ENCODE results near the gene ABHD8.
A peak's percentile ranks its signal among the peaks of the same experiment; 100 is the strongest.

ABHD8 gene

GRCh38 chr19:17327654-17328516 lies 24.7 kb upstream of the ABHD8 start:
- peaks cover 47% of the 10 kb centered on the region for H3K36me3 ChIP-seq (ENCODE audit: insufficient read depth, insufficient read length, low read length)
- H3K9ac ChIP-seq (ENCODE audit: insufficient read length, low read depth) = peak overlapping the region; percentile 77
- H3K4me3 ChIP-seq (ENCODE audit: insufficient read length, low read depth) = peak overlapping the region; percentile 55
- H3K4me1 ChIP-seq (ENCODE audit: insufficient read depth, insufficient read length) = peaks cover 22% of the 10 kb centered on the region
- peaks cover 4% of the 10 kb centered on the region; the same call in 1 of the 2 replicates for H3K9me3 ChIP-seq (ENCODE audit: insufficient read depth, low read length)
- no peak for DNase-seq (ENCODE audit: low read depth, low spot score)
- no peak for TF ChIP-seq ZNF274 (IDR thresholded peaks at IDR 0.05; ENCODE audit: low read depth, low read length)
- TF ChIP-seq SUZ12 (IDR thresholded peaks at IDR 0.05; ENCODE audit: extremely low read depth, insufficient read depth, insufficient read length) = no peak
- H3K27me3 ChIP-seq (ENCODE audit: insufficient read depth, insufficient read length) = no peaks in the 10 kb centered on the region

GRCh38 chr19:17327068-17327653 lies 23.9 kb upstream of the ABHD8 start:
- H3K36me3 ChIP-seq (ENCODE audit: insufficient read depth, insufficient read length, low read length) = peaks cover 47% of the 10 kb centered on the region
- H3K4me1 ChIP-seq (ENCODE audit: insufficient read depth, insufficient read length) = peaks cover 27% of the 10 kb centered on the region
- peak overlapping the region; percentile 73 for H3K9ac ChIP-seq (ENCODE audit: insufficient read length, low read depth)
- no peak for DNase-seq (ENCODE audit: low read depth, low spot score)
- TF ChIP-seq YY1 (IDR thresholded peaks at IDR 0.05; ENCODE audit: insufficient read depth, insufficient read length) = no peak
- no peak for TF ChIP-seq SUZ12 (IDR thresholded peaks at IDR 0.05; ENCODE audit: extremely low read depth, insufficient read depth, insufficient read length)
- no peak for TF ChIP-seq ZNF274 (IDR thresholded peaks at IDR 0.05; ENCODE audit: low read depth, low read length)
- H3K9me3 ChIP-seq (ENCODE audit: insufficient read depth, low read length) = no peaks in the 10 kb centered on the region
- H3K27me3 ChIP-seq (ENCODE audit: insufficient read depth, insufficient read length) = no peaks in the 10 kb centered on the region
- peak overlapping the region; percentile 55 for H3K4me3 ChIP-seq (ENCODE audit: insufficient read length, low read depth)

GRCh38 chr19:17326595-17326966 lies 23.4 kb upstream of the ABHD8 start:
- peak overlapping the region; percentile 73 for H3K9ac ChIP-seq (ENCODE audit: insufficient read length, low read depth)
- no peaks in the 10 kb centered on the region for H3K9me3 ChIP-seq (ENCODE audit: insufficient read depth, low read length)
- H3K27me3 ChIP-seq (ENCODE audit: insufficient read depth, insufficient read length) = no peaks in the 10 kb centered on the region
- H3K36me3 ChIP-seq (ENCODE audit: insufficient read depth, insufficient read length, low read length) = peaks cover 52% of the 10 kb centered on the region
- DNase-seq (ENCODE audit: low read depth, low spot score) = no peak
- peak overlapping the region; percentile 55 for H3K4me3 ChIP-seq (ENCODE audit: insufficient read length, low read depth)
- no peak for TF ChIP-seq YY1 (IDR thresholded peaks at IDR 0.05; ENCODE audit: insufficient read depth, insufficient read length)
- TF ChIP-seq SUZ12 (IDR thresholded peaks at IDR 0.05; ENCODE audit: extremely low read depth, insufficient read depth, insufficient read length) = no peak
- no peak for TF ChIP-seq ZNF274 (IDR thresholded peaks at IDR 0.05; ENCODE audit: low read depth, low read length)
- H3K4me1 ChIP-seq (ENCODE audit: insufficient read depth, insufficient read length) = peaks cover 30% of the 10 kb centered on the region

GRCh38 chr19:17325881-17326594 lies 22.8 kb upstream of the ABHD8 start:
- H3K4me1 ChIP-seq (ENCODE audit: insufficient read depth, insufficient read length) = peaks cover 31% of the 10 kb centered on the region
- H3K27me3 ChIP-seq (ENCODE audit: insufficient read depth, insufficient read length) = no peaks in the 10 kb centered on the region
- peak overlapping the region; percentile 47 for H3K9ac ChIP-seq (ENCODE audit: insufficient read length, low read depth)
- no peaks in the 10 kb centered on the region for H3K9me3 ChIP-seq (ENCODE audit: insufficient read depth, low read length)
- H3K36me3 ChIP-seq (ENCODE audit: insufficient read depth, insufficient read length, low read length) = peaks cover 53% of the 10 kb centered on the region
- H3K4me3 ChIP-seq (ENCODE audit: insufficient read length, low read depth) = no peak overlapping the region
- DNase-seq (ENCODE audit: low read depth, low spot score) = no peak
- no peak for TF ChIP-seq ZNF274 (IDR thresholded peaks at IDR 0.05; ENCODE audit: low read depth, low read length)
- TF ChIP-seq SUZ12 (IDR thresholded peaks at IDR 0.05; ENCODE audit: extremely low read depth, insufficient read depth, insufficient read length) = no peak
- TF ChIP-seq YY1 (IDR thresholded peaks at IDR 0.05; ENCODE audit: insufficient read depth, insufficient read length) = no peak

GRCh38 chr19:17325133-17325532 lies 21.9 kb upstream of the ABHD8 start:
- Histone ChIP-seq H3K9me3 (ENCODE audit: insufficient read depth, low read length) (no peaks in the 10 kb centered on the region), H3K4me1 (ENCODE audit: insufficient read depth, insufficient read length) (peaks cover 33% of the 10 kb centered on the region), H3K27me3 (ENCODE audit: insufficient read depth, insufficient read length) (no peaks in the 10 kb centered on the region), H3K36me3 (ENCODE audit: insufficient read depth, insufficient read length, low read length) (peaks cover 53% of the 10 kb centered on the region), H3K9ac (ENCODE audit: insufficient read length, low read depth) (peak overlapping the region; percentile 42), H3K4me3 (ENCODE audit: insufficient read length, low read depth) (no peak overlapping the region)
- TF ChIP-seq SUZ12 (IDR thresholded peaks at IDR 0.05; ENCODE audit: extremely low read depth, insufficient read depth, insufficient read length) (no peak), ZNF274 (IDR thresholded peaks at IDR 0.05; ENCODE audit: low read depth, low read length) (no peak), YY1 (IDR thresholded peaks at IDR 0.05; ENCODE audit: insufficient read depth, insufficient read length) (no peak)
- no peak for DNase-seq (ENCODE audit: low read depth, low spot score)

GRCh38 chr19:17324357-17325114 lies 21.3 kb upstream of the ABHD8 start:
- no peak for DNase-seq (ENCODE audit: low read depth, low spot score)
- peaks cover 31% of the 10 kb centered on the region for H3K4me1 ChIP-seq (ENCODE audit: insufficient read depth, insufficient read length)
- H3K9me3 ChIP-seq (ENCODE audit: insufficient read depth, low read length) = no peaks in the 10 kb centered on the region
- TF ChIP-seq ZNF274 (IDR thresholded peaks at IDR 0.05; ENCODE audit: low read depth, low read length) = no peak
- TF ChIP-seq YY1 (IDR thresholded peaks at IDR 0.05; ENCODE audit: insufficient read depth, insufficient read length) = no peak
- TF ChIP-seq SUZ12 (IDR thresholded peaks at IDR 0.05; ENCODE audit: extremely low read depth, insufficient read depth, insufficient read length) = no peak
- H3K4me3 ChIP-seq (ENCODE audit: insufficient read length, low read depth) = no peak overlapping the region
- peaks cover 54% of the 10 kb centered on the region for H3K36me3 ChIP-seq (ENCODE audit: insufficient read depth, insufficient read length, low read length)
- peak overlapping the region; percentile 66 for H3K9ac ChIP-seq (ENCODE audit: insufficient read length, low read depth)
- no peaks in the 10 kb centered on the region for H3K27me3 ChIP-seq (ENCODE audit: insufficient read depth, insufficient read length)
